Measurements from ENCODE around the gene SERPINE1.

- TF ChIP-seq POLR2A (IDR thresholded peaks at IDR 0.05; ENCODE audit: low read length) (no peak), GATA1 (IDR thresholded peaks at IDR 0.05; ENCODE audit: low read depth, low read length) (no peak)
These were observed 12.4 kb upstream of the SERPINE1 start for GRCh38 chr7:101114492-101114891.
